WTC11 (cell line): ENCODE data around the gene NFATC1. TPM values are rescaled to one million over a fixed set of nuclear protein-coding genes. Genes with fewer than 3 reads are reported as not detected.

Experiments used
- ATAC-seq: fragments of 200-7000 bp; cut with Tn5 transposase; 2 replicates; pipeline ENCODE4 v1.10.0; 2021; ENCODE audit warnings: mild to moderate bottlenecking, moderate library complexity
- CTCF ChIA-PET: fragments of 300-600 bp; sonication (Branson Sonifier 250); formaldehyde crosslinking; loops from one replicate; lab custom pipeline; 2021; ENCODE audit warnings: antibody characterized with exemption; lab: Charles Lee
- POLR2A ChIA-PET: fragments of 350-600 bp; sonication (Branson Sonifier 250); formaldehyde crosslinking; loops from one replicate; lab custom pipeline; 2021; ENCODE audit warnings: antibody characterized with exemption; lab: Charles Lee
- DNase-seq: peaks from one replicate; pipeline ENCODE4 v3.0.0; 2021; ENCODE audit warnings: low spot score
- H3K27ac Mint-ChIP-seq: 2 replicates; pipeline ENCODE4 v1.8.0; 2021; ENCODE audit warnings: mixed read lengths
- H3K27me3 Mint-ChIP-seq: 2 replicates; pipeline ENCODE4 v1.8.0; 2021; ENCODE audit warnings: low read depth, mild to moderate bottlenecking, moderate library complexity, mixed read lengths
- H3K36me3 Mint-ChIP-seq: 2 replicates; pipeline ENCODE4 v1.8.0; 2021; ENCODE audit warnings: mixed read lengths
- H3K4me1 Mint-ChIP-seq: 2 replicates; pipeline ENCODE4 v1.8.0; 2022; ENCODE audit warnings: mixed read lengths
- H3K4me3 Mint-ChIP-seq: 2 replicates; pipeline ENCODE4 v1.8.0; 2021; ENCODE audit warnings: mild to moderate bottlenecking, moderate library complexity, mixed read lengths
- H3K9me3 Mint-ChIP-seq: 2 replicates; pipeline ENCODE4 v1.8.0; 2021; ENCODE audit warnings: mixed read lengths
- AFF4 ChIP-seq: sonication (generic); formaldehyde crosslinking; IDR thresholded peaks from 2 replicates; pipeline ENCODE4 v1.8.1; 2023; ENCODE audit warnings: mild to moderate bottlenecking, missing genetic modification reagents, borderline replicate concordance
- ATF1 ChIP-seq: sonication (generic); formaldehyde crosslinking; IDR thresholded peaks from 2 replicates; pipeline ENCODE4 v1.8.1; 2023; ENCODE audit warnings: mild to moderate bottlenecking, moderate library complexity, missing genetic modification reagents
- CREM ChIP-seq: sonication (generic); formaldehyde crosslinking; IDR thresholded peaks from 2 replicates; pipeline ENCODE4 v1.8.1; 2022; ENCODE audit warnings: mild to moderate bottlenecking, missing genetic modification reagents, moderate library complexity
- CTCF ChIP-seq: fragments of 200-600 bp; IDR thresholded peaks from 2 replicates; pipeline ENCODE4 v1.8.0; 2022; ENCODE audit warnings: antibody characterized with exemption
- GRHL2 ChIP-seq: fragments of 250-450 bp; sonication (Bioruptor Pico); IDR thresholded peaks from 2 replicates; pipeline ENCODE4 v1.8.0; 2022; ENCODE audit warnings: mild to moderate bottlenecking, moderate library complexity; ENCODE audit not compliant: insufficient replicate concordance, severe bottlenecking
- NFYB ChIP-seq: sonication (generic); formaldehyde crosslinking; conservative IDR thresholded peaks from 2 replicates; pipeline ENCODE4 v1.8.0; 2022; ENCODE audit warnings: low read depth, missing genetic modification reagents
- NR2C2 ChIP-seq: sonication (generic); formaldehyde crosslinking; IDR thresholded peaks from 2 replicates; pipeline ENCODE4 v1.8.0; 2022; ENCODE audit warnings: mild to moderate bottlenecking, missing genetic modification reagents
- NR3C1 ChIP-seq: sonication (generic); formaldehyde crosslinking; conservative IDR thresholded peaks from 2 replicates; pipeline ENCODE4 v1.8.1; 2023; ENCODE audit warnings: low read depth, mild to moderate bottlenecking, missing genetic modification reagents
- PRRX2 ChIP-seq: fragments of 250-450 bp; sonication (Bioruptor Pico); IDR thresholded peaks from 2 replicates; pipeline ENCODE4 v1.8.0; 2021; ENCODE audit warnings: mild to moderate bottlenecking
- SMAD3 ChIP-seq: sonication (generic); formaldehyde crosslinking; IDR thresholded peaks from 2 replicates; pipeline ENCODE4 v1.8.0; 2022; ENCODE audit warnings: missing genetic modification reagents, mild to moderate bottlenecking, borderline replicate concordance
- USF1 ChIP-seq: sonication (generic); formaldehyde crosslinking; IDR thresholded peaks from 2 replicates; pipeline ENCODE4 v1.8.0; 2022; ENCODE audit warnings: mild to moderate bottlenecking, missing genetic modification reagents
- ZNF232 ChIP-seq: sonication (generic); formaldehyde crosslinking; IDR thresholded peaks from 2 replicates; pipeline ENCODE4 v1.8.0; 2022; ENCODE audit warnings: mild to moderate bottlenecking, missing genetic modification reagents
- ZNF281 ChIP-seq: sonication (generic); formaldehyde crosslinking; IDR thresholded peaks from 2 replicates; pipeline ENCODE4 v1.8.0; 2023; ENCODE audit warnings: mild to moderate bottlenecking, missing genetic modification reagents
- ZNF416 ChIP-seq: fragments of 250-450 bp; sonication (Bioruptor Pico); IDR thresholded peaks from 2 replicates; pipeline ENCODE4 v1.9.0; 2021; ENCODE audit warnings: mild to moderate bottlenecking, inconsistent platforms
- ZNF671 ChIP-seq: fragments of 250-450 bp; sonication (Bioruptor Pico); IDR thresholded peaks from 2 replicates; pipeline ENCODE4 v1.8.0; 2021; ENCODE audit warnings: mild to moderate bottlenecking
- total RNA-seq: library from RNA; stranded (reverse); gene quantifications from 3 replicates; pipeline ENCODE4 v1.2.3, GENCODE V29; 2021
- TF ChIP-seq, protein P1 (sequence below): sonication (generic); formaldehyde crosslinking; IDR thresholded peaks from 2 replicates; pipeline ENCODE4 v1.8.1; 2022; ENCODE audit warnings: low read depth, mild to moderate bottlenecking, moderate library complexity, missing genetic modification reagents, borderline replicate concordance
- TF ChIP-seq, protein P2 (sequence below): sonication (generic); formaldehyde crosslinking; IDR thresholded peaks from 2 replicates; pipeline ENCODE4 v1.8.0; 2022; ENCODE audit warnings: mild to moderate bottlenecking, missing genetic modification reagents
- TF ChIP-seq, protein P3 (sequence below): sonication (generic); formaldehyde crosslinking; conservative IDR thresholded peaks from 2 replicates; pipeline ENCODE4 v1.8.1; 2023; ENCODE audit warnings: mild to moderate bottlenecking, low read depth, missing genetic modification reagents, moderate library complexity

Gene NFATC1
- total RNA-seq, 1 experiment from 2014 or later = 20.2 TPM

GRCh38 chr18:79554945-79555645 is 159.4 kb downstream of the NFATC1 start:
- Mint-ChIP-seq H3K36me3 (no peaks in the 10 kb centered on the region), H3K27me3 (no peaks in the 10 kb centered on the region), H3K9me3 (0 out of 2 replicates have a peak, but pooled peaks cover 4% of the 10 kb centered on the region), H3K4me1 (no peaks in the 10 kb centered on the region), H3K27ac (no peak overlapping the region), H3K4me3 (no peak overlapping the region)
- ATAC-seq = no peak
- CTCF ChIA-PET = no interaction called here
- POLR2A ChIA-PET = no interaction called here
- no peak for DNase-seq
- TF ChIP-seq, protein P1, sequence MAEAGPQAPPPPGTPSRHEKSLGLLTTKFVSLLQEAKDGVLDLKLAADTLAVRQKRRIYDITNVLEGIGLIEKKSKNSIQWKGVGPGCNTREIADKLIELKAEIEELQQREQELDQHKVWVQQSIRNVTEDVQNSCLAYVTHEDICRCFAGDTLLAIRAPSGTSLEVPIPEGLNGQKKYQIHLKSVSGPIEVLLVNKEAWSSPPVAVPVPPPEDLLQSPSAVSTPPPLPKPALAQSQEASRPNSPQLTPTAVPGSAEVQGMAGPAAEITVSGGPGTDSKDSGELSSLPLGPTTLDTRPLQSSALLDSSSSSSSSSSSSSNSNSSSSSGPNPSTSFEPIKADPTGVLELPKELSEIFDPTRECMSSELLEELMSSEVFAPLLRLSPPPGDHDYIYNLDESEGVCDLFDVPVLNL = no peak
- TF ChIP-seq SMAD3 = no peak
- TF ChIP-seq PRRX2 = no peak
- TF ChIP-seq ZNF671 (CRISPR knock-in tag) = no peak
- no peak for TF ChIP-seq GRHL2 (CRISPR knock-in tag)
- no peak for TF ChIP-seq USF1 (CRISPR knock-in tag)
- no peak for TF ChIP-seq CREM
- TF ChIP-seq NFYB = no peak
- no peak for TF ChIP-seq ATF1 (CRISPR knock-in tag)
- TF ChIP-seq, protein P2, sequence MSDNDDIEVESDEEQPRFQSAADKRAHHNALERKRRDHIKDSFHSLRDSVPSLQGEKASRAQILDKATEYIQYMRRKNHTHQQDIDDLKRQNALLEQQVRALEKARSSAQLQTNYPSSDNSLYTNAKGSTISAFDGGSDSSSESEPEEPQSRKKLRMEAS (CRISPR knock-in tag) = no peak
- TF ChIP-seq NR2C2 (CRISPR knock-in tag) = no peak
- no peak for TF ChIP-seq AFF4

DNA sequence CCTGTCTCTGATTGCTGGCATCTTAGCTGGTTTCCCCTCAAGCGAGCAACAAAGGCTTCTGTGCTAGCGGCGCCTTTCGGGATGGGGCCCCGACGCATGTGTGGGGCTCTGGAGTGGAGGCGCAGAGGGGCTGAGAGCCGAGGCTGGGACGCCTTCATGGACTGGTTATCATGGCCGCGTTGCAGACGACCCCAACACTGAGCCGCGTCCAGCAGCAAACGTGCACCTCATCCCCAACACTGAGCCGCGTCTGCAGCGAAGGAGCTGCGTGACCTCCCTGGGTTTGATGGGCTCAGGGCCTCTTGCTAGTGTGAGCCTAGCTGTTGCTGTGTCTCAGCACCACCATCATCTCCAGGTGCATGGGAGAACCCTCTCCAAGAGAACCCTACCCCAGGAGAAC is 160.2 kb downstream of the NFATC1 start:
- Mint-ChIP-seq H3K27me3 (no peaks in the 10 kb centered on the region), H3K27ac (no peak overlapping the region), H3K4me1 (no peaks in the 10 kb centered on the region), H3K36me3 (no peaks in the 10 kb centered on the region), H3K9me3 (0 out of 2 replicates have a peak, but pooled peaks cover 4% of the 10 kb centered on the region), H3K4me3 (no peak overlapping the region)
- ChIA-PET CTCF (no interaction called here), POLR2A (no interaction called here)
- ATAC-seq (no peak), DNase-seq (no peak)
- no peak for TF ChIP-seq CTCF

- H3K36me3 Mint-ChIP-seq = no peaks in the 10 kb centered on the region
- DNase-seq (no peak), ATAC-seq (no peak; the same call in 1 of the 2 replicates)
- no peaks in the 10 kb centered on the region for H3K27me3 Mint-ChIP-seq
- 0 out of 2 replicates have a peak, but pooled peaks cover 4% of the 10 kb centered on the region for H3K9me3 Mint-ChIP-seq
- no peaks in the 10 kb centered on the region for H3K4me1 Mint-ChIP-seq
- H3K4me3 Mint-ChIP-seq = no peak overlapping the region
- ChIA-PET POLR2A (no interaction called here), CTCF (no interaction called here)
- H3K27ac Mint-ChIP-seq = no peak overlapping the region
- TF ChIP-seq ZNF281 (CRISPR knock-in tag) (no peak), NR3C1 (CRISPR knock-in tag) (no peak), ZNF416 (CRISPR knock-in tag) (no peak), ZNF232 (CRISPR knock-in tag) (no peak), ZNF671 (CRISPR knock-in tag) (no peak)
- TF ChIP-seq, protein P3, sequence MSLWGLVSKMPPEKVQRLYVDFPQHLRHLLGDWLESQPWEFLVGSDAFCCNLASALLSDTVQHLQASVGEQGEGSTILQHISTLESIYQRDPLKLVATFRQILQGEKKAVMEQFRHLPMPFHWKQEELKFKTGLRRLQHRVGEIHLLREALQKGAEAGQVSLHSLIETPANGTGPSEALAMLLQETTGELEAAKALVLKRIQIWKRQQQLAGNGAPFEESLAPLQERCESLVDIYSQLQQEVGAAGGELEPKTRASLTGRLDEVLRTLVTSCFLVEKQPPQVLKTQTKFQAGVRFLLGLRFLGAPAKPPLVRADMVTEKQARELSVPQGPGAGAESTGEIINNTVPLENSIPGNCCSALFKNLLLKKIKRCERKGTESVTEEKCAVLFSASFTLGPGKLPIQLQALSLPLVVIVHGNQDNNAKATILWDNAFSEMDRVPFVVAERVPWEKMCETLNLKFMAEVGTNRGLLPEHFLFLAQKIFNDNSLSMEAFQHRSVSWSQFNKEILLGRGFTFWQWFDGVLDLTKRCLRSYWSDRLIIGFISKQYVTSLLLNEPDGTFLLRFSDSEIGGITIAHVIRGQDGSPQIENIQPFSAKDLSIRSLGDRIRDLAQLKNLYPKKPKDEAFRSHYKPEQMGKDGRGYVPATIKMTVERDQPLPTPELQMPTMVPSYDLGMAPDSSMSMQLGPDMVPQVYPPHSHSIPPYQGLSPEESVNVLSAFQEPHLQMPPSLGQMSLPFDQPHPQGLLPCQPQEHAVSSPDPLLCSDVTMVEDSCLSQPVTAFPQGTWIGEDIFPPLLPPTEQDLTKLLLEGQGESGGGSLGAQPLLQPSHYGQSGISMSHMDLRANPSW (CRISPR knock-in tag) = no peak
Measured at GRCh38 chr18:79556829-79557585, 161.3 kb downstream of the NFATC1 start.
